Astrocyte (in vitro differentiated cells and primary cell): ENCODE results near the gene BBIP1. TPM values are rescaled to one million over a fixed set of nuclear protein-coding genes. Genes with fewer than 3 reads are reported as not detected.
A peak's percentile ranks its signal among the peaks of the same experiment; 100 is the strongest.

ENCODE experiments used
- DNase-seq: peaks from one replicate; pipeline ENCODE4 v3.0.0-alpha.2; 2010; ENCODE audit warnings: low read depth
- FAIRE-seq: peaks from 2 replicates; lab custom pipeline; 2011; peaks lifted over from hg19 to GRCh38; lab: Jason Lieb, UNC
- H2AFZ ChIP-seq: 2 replicates; pipeline ENCODE4 v1.6.0; 2012; ENCODE audit warnings: low read depth, low read length, inconsistent platforms
- H3K27ac ChIP-seq: 2 replicates; pipeline ENCODE4 v1.5.1; 2011; ENCODE audit warnings: low read depth, low read length, inconsistent platforms
- H3K27me3 ChIP-seq: 2 replicates; pipeline ENCODE4 v1.6.0; 2011; ENCODE audit warnings: low read length, inconsistent platforms; ENCODE audit not compliant: insufficient read depth
- H3K36me3 ChIP-seq: 2 replicates; pipeline ENCODE4 v1.5.1; 2011; ENCODE audit warnings: low read length, inconsistent platforms; ENCODE audit not compliant: insufficient read depth
- H3K4me1 ChIP-seq: 2 replicates; pipeline ENCODE4 v1.5.1; 2011; ENCODE audit warnings: low read length, inconsistent platforms; ENCODE audit not compliant: insufficient read depth
- H3K4me2 ChIP-seq: 2 replicates; pipeline ENCODE4 v1.6.0; 2012; ENCODE audit warnings: low read length, inconsistent platforms
- H3K4me3 ChIP-seq: 2 replicates; pipeline ENCODE4 v1.5.1; 2011; ENCODE audit warnings: low read depth, mild to moderate bottlenecking, low read length, inconsistent platforms; ENCODE audit not compliant: insufficient read depth
- H3K79me2 ChIP-seq: 2 replicates; pipeline ENCODE4 v1.6.0; 2012; ENCODE audit warnings: mild to moderate bottlenecking, low read length, inconsistent platforms; ENCODE audit not compliant: insufficient read depth
- H3K9ac ChIP-seq: 2 replicates; pipeline ENCODE4 v1.6.0; 2012; ENCODE audit warnings: mild to moderate bottlenecking, low read length, inconsistent platforms
- H3K9me3 ChIP-seq: 2 replicates; pipeline ENCODE4 v1.5.1; 2012; ENCODE audit warnings: low read depth, mild to moderate bottlenecking, low read length, inconsistent platforms; ENCODE audit not compliant: insufficient read depth
- H4K20me1 ChIP-seq: 2 replicates; pipeline ENCODE4 v1.6.0; 2012; ENCODE audit warnings: low read length, inconsistent platforms; ENCODE audit not compliant: insufficient read depth
- H3K27ac Mint-ChIP-seq: one replicate; pipeline ENCODE4 v1.8.0; 2021; ENCODE audit warnings: mild to moderate bottlenecking, mixed read lengths; ENCODE audit not compliant: unreplicated experiment
- H3K27me3 Mint-ChIP-seq: one replicate; pipeline ENCODE4 v1.8.0; 2021; ENCODE audit warnings: low read depth, mixed read lengths; ENCODE audit not compliant: unreplicated experiment
- H3K36me3 Mint-ChIP-seq: one replicate; pipeline ENCODE4 v1.8.0; 2021; ENCODE audit warnings: low read depth, mixed read lengths; ENCODE audit not compliant: unreplicated experiment
- H3K4me1 Mint-ChIP-seq: one replicate; pipeline ENCODE4 v1.8.0; 2021; ENCODE audit warnings: low read depth, mixed read lengths; ENCODE audit not compliant: unreplicated experiment
- H3K4me3 Mint-ChIP-seq: one replicate; pipeline ENCODE4 v1.8.0; 2021; ENCODE audit warnings: mild to moderate bottlenecking, moderate library complexity, mixed read lengths; ENCODE audit not compliant: unreplicated experiment
- H3K9me3 Mint-ChIP-seq: one replicate; pipeline ENCODE4 v1.8.0; 2021; ENCODE audit warnings: mild to moderate bottlenecking, mixed read lengths; ENCODE audit not compliant: unreplicated experiment
- CTCF ChIP-seq: IDR thresholded peaks from 2 replicates; pipeline ENCODE4 v1.5.1; 2011; ENCODE audit warnings: low read depth, mild to moderate bottlenecking, inconsistent platforms, low read length, moderate library complexity; ENCODE audit not compliant: insufficient read depth
- EZH2 ChIP-seq: IDR thresholded peaks from 2 replicates; pipeline ENCODE4 v1.6.1; 2012; ENCODE audit warnings: mild to moderate bottlenecking, low read length, inconsistent platforms; ENCODE audit not compliant: insufficient read depth
- total RNA-seq: library from RNA; stranded (reverse); gene quantifications from 2 replicates; pipeline ENCODE4 v1.2.1, GENCODE V29; 2021

Gene BBIP1
- total RNA-seq, 1 donor from 2014 or later, result 24.1 TPM

DNA sequence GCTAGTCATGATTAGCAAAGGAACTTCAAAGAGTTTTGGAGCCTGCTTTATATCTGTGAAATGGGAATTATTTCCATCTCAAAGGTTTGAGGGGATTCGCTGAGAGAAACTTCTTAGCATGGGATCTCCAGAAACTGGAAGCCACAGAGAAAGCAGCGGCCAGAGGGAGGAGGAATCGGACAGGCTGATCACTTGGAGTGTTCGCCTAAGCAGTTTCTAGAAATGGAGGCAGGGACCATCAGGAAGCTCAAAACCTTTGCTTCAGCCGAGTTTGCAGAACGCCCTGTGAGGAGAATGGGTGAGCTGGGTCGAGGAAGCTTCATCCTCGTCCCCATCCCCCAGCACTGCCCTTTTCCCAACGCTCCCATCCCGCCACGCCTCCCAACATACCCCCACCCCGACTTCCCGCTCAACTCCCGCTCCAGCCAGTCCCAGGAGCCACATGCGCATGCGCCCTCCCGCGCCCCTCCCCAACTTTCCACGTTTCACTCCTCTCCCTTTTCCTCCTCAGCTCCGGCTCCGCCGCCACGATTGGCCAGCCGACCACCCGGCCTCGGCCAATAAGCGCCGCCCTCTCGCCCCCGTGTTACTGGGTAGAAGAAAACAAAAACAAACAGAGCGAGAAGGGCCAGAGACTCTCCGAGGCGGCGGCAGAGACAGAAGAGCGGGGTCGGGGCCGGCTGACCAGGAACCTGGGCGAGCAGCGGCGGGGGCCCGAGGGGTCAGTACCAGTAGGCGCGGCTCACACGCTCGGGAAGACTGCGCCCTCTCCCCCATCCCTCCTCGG is 47.5 kb downstream of the BBIP1 start, which contains the start of gene PDCD4:
TSS of gene PDCD4 (plus strand) at position 631 of the 787 bp plus-strand sequence. CDS start 4,100 bp downstream, outside the sequence.
- FAIRE-seq (peak; percentile 17), DNase-seq (peak; percentile 92)
- Mint-ChIP-seq H3K27me3 (no peaks in the 10 kb centered on the region), H3K9me3 (no peaks in the 10 kb centered on the region), H3K27ac (peak within 1 kb of the TSS; percentile 95), H3K4me1 (peaks cover 18% of the 10 kb centered on the region), H3K4me3 (peak within 1 kb of the TSS; percentile 94), H3K36me3 (no peaks in the 10 kb centered on the region)
- Histone ChIP-seq H3K4me2 (peak within 1 kb of the TSS; percentile 84), H3K9ac (peak within 1 kb of the TSS; percentile 83), H4K20me1 (no peaks in the 10 kb centered on the region), H3K27me3 (no peaks in the 10 kb centered on the region), H3K27ac (peak within 1 kb of the TSS; percentile 88), H3K4me3 (peak within 1 kb of the TSS; percentile 84), H3K79me2 (peaks cover 28% of the 10 kb centered on the region), H3K4me1 (peaks cover 7% of the 10 kb centered on the region), H3K36me3 (no peaks in the 10 kb centered on the region), H3K9me3 (no peaks in the 10 kb centered on the region), H2AFZ (peak within 1 kb of the TSS; percentile 96)
- TF ChIP-seq EZH2, result no peak
- TF ChIP-seq CTCF, result no peak

GRCh38 chr10:110870823-110871297 is 48.1 kb downstream of the BBIP1 start:
- Mint-ChIP-seq H3K4me3 (peak overlapping the region; percentile 88), H3K4me1 (peaks cover 19% of the 10 kb centered on the region), H3K27ac (peak overlapping the region; percentile 85), H3K36me3 (no peaks in the 10 kb centered on the region), H3K9me3 (no peaks in the 10 kb centered on the region), H3K27me3 (no peaks in the 10 kb centered on the region)
- H3K79me2 ChIP-seq, result peaks cover 28% of the 10 kb centered on the region
- H3K4me1 ChIP-seq, result peaks cover 7% of the 10 kb centered on the region
- peak overlapping the region; percentile 96 for H2AFZ ChIP-seq
- FAIRE-seq (no peak), DNase-seq (no peak)
- no peak for TF ChIP-seq CTCF
- TF ChIP-seq EZH2, result no peak
- no peaks in the 10 kb centered on the region for H4K20me1 ChIP-seq
- peak overlapping the region; percentile 84 for H3K4me2 ChIP-seq
- no peaks in the 10 kb centered on the region for H3K27me3 ChIP-seq
- peak overlapping the region; percentile 83 for H3K9ac ChIP-seq
- H3K36me3 ChIP-seq, result no peaks in the 10 kb centered on the region
- peak overlapping the region; percentile 59 for H3K4me3 ChIP-seq
- peak overlapping the region; percentile 85 for H3K27ac ChIP-seq
- H3K9me3 ChIP-seq, result no peaks in the 10 kb centered on the region
